Fibroblast of skin of right biceps (primary cell): ENCODE results near the gene BCL2L11.

Source experiments
- DNase-seq: peaks from one replicate; pipeline ENCODE4 v3.0.0-alpha.2; 2013

BCL2L11 gene

DNA sequence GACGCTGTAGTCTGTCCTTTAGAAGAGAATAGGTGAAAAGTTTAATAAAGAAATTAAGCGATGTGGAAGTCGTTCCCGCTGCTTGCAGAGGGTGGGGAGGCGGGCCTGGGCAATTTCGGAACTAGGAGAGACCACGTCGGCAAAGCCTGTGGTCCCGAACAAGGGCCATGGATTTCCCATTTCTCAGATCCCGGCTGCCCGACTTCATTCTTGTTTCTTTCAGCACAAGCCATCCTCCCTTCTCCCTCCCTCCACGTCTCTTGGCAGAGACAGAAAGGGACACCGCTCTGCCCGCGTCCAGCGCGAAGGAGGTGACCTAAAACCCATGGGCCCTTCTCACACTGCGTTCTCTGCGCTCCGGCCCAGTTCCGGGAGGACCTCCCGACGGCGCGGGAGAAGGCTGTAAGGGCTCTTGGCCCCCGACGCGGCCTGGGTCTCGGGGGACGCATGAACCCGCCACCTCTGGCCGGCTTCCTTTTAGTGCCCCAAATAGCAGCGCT lies 2.2 kb upstream of the BCL2L11 start:
- no peak for DNase-seq

DNA sequence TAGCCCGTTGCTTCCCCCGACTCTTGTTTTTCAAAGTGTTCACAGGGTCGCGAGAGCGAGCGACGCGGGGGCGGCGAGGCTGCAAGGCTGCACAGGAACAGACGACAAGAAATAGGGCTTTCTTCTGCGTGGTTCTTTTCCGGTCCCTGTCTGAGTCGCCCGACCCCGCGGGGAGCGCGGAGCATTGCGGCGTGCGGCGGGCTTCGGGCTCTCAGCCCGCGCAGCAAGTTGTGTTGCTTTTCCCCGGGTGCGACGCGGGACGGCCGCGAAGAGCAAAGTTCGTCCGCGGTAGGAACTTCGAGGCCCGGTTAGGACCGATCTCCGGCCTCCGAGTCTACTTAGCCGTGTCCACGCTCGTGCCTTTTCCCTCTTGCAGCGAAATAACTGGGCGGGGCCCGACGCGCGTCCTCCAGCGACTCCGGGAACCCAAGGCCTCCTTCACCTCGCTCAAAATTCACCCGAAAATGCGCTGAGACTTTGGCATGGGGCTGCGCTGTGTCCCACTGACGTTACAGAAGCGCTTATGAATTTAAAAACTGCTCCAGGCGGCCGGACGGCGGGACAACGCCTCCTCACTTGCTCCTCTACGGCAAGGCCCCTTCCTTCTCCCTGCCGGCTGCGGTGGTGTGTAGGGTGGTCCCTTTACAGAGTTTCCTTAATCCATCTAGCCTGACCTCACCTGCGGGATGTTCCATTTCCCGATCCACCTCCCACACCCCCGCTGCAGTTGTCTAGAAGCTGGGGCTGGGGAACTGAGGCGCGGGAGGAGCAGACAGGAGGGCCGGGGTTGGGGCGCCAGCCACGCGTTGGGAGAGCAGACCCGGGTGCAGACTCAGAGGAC lies 1.5 kb upstream of the BCL2L11 start:
- DNase-seq: no peak

DNA sequence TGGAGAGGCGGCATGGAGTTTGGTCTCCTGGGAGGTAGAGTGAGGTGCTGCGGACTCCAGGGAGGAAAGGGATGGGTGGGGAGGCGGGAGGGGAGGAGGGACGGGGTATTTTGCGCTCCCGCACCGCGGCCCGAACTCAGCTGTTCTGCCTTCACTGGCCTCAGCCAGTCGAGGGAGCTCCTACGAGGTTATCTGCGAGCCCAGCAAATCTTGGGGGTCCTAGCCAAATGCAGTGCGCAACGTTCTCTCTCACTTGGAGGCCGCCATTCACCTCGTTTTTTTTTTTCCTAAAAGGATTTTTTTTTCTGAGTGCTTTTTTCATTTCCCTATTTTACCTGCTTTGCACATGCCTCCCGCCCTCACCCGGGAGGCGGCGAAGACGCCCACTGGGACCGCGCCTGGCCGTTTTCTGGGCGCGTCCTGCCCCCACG lies 877 bp upstream of the BCL2L11 start:
- DNase-seq: no peak

DNA sequence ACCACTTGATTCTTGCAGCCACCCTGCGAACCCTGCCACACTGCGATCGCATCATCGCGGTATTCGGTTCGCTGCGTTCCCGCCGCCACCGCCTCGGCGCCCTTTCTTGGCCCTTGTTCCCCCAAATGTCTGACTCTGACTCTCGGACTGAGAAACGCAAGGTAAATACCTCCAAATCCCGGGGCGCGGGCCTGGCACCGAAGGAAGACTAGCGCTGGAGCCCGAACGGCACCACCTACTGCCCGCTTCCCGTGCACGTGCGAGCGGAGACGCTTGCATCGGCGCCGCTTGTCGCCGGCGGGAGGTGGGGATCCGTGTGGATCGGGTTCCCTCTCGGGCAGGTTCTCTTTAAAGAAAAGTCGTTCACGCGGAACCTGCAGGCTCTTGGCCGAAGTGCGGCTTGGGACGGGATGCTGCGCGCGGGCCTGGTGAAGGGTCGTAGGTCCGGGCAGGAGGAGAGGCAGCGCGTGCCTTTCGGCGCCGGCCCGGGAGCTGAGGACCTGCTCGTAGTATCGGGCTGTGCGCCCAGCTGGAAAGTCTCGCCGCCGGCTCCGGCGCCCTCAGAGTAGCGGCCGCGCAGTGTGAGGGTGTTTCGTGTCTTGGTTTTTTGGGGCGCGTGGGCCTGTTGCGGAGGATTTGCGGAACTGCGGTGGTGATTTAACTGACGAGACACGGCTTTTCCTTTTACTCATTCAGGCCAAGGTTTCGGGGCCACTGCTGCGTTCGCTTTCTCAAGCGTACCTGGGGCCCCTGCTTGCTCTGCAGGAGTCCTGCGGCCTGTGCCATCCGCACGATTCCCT lies 514 bp downstream of the BCL2L11 start:
- DNase-seq: peak; percentile 43

DNA sequence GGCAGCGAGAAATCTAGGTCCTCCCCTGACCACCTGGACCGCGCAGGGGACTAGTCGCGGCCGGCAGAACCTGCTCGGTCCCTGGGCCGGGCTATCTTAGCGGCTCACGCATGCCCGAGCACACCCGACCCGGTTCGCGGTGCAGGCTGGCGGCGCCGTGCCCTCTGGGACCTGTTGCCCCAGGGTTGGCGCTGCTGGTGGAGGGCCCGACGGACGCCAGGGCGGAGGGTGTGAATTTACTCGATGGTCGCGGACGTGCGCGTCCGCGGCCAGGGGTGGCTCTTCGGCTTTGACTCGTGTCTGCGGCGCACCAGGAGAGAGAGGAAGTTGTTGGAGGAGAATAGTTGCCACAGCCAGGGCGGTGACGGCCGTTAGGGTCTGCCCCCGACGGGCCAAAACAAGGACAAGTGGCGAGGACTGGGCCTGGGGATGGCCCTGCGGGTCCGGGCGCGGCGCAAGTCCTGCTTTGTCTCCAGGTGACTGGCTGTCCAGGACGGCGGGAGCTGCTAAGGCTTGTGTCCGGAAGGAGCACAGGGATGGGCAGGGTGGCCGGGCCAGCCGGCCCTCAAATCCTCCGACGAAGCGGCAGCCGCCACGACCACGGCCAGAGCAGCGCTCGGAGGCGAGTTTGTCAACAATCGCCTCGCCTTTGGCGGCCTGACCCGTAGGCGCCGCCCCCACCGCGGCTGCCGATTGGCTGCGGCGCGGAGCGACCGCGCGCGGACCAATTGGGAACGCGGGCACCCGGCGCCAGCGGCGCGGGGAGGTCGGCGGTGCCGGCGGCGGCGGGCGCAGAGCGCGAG lies 1.3 kb downstream of the BCL2L11 start:
- peak; percentile 87 for DNase-seq

DNA sequence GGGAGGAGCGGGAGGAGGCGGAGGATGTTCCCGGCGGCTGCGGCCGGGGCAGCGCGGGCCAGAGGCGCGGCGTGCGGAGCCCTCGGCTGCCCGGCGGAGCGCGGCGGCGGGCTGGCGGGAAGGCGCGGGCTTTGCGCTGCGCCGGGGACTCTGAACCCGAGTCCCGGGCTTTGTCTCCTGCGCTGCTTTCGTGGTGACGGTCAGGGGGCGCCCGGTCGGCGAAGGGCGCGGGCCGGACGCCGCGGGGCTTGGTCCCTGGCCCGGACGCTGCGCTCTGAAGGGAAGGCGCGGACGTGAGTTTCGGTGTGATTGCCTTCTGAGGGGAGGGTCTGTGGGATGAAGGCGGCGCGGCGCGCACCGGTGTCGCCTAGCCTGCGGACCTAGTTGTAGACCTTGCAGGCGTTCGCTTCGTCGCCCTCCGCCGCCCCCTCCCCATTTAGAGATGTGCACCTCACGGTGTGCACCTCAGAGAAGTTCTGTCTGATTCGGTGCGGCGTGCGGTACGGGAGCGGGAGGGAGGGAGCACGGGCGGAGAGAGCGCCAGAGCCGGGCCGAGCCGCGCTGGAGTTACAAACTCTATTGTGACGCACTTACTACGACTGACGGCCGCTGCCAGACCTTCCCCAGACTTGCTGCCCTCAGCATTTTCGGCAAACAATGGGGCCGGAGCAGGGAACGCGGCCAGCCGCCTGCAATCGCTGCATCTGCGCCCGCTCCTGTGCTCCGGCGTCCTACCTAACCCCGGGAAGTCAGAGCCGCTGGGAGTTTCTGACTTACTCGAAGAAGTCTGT lies 2.1 kb downstream of the BCL2L11 start:
- DNase-seq: peak; percentile 80

DNA sequence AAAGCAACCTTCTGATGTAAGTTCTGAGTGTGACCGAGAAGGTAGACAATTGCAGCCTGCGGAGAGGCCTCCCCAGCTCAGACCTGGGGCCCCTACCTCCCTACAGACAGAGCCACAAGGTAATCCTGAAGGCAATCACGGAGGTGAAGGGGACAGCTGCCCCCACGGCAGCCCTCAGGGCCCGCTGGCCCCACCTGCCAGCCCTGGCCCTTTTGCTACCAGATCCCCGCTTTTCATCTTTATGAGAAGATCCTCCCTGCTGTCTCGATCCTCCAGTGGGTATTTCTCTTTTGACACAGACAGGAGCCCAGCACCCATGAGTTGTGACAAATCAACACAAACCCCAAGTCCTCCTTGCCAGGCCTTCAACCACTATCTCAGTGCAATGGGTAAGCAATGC lies 3.0 kb downstream of the BCL2L11 start:
- no peak for DNase-seq

DNA sequence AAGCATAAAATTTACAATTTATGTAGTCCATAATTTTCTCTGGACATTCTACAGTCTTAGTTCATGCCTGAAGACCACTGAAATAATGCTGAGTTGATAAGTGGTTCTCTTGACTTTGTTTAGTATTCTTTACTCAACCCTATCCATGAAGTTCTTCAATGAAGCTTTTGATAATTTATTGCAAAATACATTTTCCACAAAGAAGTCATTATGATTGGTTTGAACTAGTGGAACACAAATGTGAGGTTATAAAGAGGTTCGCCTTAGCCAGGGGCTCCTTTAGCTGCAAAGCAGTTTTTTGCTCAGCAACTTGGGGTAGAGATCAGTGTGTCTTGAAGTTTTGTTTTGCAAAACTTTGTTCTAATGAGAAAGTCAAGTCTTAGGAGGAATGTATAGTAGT lies 5.9 kb downstream of the BCL2L11 start:
- DNase-seq: no peak

DNA sequence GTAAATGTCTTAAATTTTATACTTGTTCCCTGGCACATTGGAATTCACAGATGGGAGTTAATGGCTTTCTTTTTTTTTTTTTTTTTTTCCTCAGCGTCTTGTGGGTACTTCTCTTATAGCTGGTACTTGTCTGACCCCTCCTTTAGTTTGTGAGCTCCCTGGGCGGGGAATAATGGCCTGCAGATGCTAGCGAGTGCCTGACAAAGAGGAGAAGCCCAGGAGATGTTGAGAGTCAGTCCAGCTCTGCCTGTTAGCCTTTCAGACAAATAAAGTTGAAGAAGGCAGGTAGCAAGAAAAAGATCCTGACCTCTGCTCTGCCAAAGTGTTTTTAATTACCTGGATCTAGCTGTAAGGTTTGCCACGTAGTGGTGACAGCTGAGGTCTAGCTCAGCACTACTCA lies 6.6 kb downstream of the BCL2L11 start:
- no peak for DNase-seq

DNA sequence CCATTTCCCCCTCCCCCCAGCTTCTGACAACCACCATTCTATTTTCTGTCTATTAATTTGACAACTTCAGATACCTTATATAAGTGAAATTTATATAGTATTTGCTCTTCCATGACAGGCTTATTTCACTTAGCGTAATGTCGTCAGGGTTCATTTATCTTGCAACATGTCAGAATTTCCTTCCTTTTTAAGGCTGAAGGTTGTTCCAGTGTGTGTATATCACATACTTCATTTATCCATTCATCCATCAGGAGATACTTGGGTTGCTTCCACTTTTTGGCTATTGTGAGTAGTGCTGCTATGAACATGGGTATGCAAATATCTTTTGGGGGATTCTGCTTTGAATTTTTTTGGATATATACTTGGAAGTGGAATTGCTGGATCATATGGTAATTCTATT lies 7.4 kb downstream of the BCL2L11 start:
- DNase-seq: no peak

DNA sequence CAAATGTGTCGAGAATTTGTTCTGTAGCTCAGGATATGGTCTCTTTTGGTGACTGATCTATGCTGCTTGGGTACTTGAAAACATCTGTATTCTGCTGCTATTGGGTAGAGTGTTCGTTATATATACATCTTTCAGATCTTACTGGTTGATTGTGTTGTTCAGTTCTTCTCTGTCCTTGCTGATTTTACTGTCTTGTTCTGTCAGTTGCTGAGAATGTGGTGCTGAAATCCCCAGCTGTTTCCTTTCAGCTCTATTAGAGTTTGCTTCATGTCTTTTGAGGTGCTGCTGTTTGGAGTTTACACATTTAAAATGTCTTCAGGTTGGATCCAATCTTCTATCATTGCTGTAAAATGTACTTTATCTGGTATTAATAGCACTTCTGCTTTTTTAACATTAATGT lies 12.9 kb downstream of the BCL2L11 start:
- DNase-seq: no peak

DNA sequence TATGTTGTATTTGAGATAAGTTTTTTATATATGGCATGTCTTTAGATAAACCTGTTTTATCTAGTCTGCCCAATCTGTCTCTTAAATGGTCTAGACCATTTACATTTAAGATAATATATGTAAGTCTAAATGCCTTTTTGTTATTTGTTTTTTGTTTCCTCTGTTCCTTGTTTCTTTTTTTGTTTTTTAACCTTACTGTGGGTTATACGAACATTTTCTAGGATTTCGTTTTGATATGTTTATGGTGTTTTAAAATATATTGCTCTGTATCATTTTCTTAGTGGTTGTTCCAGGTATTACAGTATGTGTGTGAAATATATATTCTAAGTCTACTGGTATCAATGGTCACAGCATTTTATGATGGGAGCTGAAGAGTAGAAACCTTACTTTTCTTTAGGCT lies 13.3 kb downstream of the BCL2L11 start:
- no peak for DNase-seq

DNA sequence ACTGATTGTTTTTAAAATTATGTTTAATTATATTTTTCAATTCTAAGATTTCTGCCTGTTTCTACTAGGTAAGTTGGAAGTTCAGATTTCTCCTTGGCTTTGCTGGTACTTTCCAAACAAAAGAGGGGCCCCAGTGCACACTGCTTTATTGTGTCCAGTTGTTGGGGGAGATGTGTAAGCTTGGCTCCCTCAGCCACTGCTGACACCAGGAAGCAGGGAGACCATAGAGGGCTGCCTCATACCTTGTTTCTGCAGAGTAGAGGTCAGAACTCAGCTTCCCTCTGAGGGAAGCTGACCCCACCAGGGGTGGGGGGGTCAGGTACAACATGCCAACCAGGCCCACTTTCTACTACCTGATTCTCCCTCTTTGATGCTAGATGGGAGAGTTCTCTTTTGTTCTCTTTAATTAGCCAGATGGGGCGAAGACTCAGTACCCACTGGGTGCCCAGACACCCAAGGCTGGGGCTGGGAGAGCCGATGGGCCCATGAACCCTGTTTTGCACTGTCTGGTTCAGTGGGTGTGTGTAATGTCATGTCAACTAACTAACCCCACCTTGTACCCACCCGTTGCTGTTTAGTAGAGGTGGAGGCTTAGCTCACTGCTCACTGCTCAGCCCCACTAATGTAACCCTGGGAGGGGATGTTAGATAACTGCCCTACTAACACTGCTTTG lies 14.7 kb downstream of the BCL2L11 start:
- DNase-seq: no peak

DNA sequence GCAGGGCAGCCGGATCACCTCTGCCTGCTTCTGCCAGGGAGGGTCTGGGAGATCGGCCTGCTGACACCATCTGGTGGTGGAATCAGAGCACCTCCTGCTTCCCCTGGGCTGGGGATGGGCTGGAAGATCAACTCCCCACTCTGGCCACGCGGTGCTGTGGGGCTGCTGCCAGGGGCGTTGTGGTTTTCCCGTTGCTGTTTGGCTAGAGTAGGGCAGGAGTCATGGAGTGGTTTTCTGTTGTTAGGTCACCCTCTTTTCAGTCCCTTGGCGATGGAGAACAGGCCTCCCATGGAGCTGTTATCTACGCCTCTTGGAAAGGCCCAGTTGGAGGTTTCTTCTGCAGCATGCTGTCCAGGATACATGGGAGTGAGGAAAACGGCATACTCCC lies 15.2 kb downstream of the BCL2L11 start:
- peak; percentile 34 for DNase-seq

DNA sequence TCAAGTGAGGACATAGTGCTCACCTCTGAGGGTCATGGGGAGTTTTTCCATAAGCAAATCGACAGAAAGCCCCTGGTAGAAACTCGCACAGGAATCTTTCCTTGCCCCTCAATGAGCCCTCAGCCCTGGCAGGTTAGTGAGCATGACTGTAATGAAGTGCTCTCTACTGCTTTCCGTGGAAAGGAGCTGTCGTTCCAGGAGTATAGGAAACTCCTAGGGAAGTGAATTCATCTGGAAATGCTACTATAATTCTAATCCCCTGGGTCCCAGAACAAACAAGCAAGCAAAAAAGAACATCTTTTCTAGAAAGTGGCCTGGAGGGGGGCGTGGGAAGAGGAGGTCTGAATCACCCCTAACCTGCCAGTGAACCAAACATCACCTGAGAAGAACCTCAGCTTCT lies 18.1 kb downstream of the BCL2L11 start:
- no peak for DNase-seq

DNA sequence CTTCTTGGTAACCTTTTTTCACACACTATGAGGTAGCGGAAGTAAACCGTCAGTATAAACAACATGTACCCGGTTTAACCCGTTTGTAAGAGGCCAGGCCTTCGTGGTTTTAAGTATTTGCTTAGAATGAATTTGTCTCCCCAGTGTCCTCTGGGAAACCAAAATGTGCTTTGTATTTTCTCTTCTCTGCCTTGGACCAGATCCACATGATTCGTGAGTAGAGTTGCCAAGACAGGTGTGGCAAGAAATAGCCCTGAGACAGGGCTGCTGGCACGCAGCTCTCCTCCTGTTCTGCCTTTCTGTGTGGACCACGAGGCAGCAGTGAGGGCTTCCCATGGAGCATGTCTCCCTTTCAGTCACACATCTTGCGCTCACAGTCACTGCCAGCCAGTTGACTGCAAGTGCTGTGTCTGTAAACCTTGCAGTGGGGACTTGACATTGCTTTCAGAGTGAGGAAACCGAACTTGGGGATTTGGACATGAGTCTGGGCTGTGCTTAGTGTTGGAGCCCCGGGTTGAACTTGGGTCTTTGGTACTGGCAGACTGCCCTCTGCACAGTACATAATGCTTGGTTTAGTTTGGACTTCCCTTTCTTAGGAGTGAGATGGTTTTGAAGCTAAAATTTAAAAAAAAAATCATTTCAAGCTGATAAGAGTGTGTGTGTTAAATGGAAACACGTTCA lies 19.1 kb downstream of the BCL2L11 start:
- DNase-seq: no peak

DNA sequence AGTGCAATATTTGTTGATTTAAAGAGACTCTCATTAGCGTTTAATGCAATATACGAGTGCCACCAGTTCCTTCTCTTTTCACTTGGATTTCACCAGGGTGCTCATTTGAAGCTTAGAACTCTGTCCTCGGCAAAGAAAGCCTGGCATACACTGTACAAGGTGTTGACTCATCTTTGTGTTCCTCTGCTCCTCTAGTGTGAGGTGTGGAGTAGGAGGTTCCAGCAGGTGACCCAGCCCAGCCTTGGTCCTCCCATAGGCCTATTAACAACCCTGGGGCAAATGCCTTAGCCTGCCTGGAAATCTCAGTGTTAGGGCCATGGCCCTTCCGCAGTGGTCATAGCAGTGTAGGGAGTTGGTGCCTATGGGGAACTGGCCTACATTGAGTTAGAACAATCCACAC lies 20.1 kb downstream of the BCL2L11 start:
- no peak for DNase-seq

DNA sequence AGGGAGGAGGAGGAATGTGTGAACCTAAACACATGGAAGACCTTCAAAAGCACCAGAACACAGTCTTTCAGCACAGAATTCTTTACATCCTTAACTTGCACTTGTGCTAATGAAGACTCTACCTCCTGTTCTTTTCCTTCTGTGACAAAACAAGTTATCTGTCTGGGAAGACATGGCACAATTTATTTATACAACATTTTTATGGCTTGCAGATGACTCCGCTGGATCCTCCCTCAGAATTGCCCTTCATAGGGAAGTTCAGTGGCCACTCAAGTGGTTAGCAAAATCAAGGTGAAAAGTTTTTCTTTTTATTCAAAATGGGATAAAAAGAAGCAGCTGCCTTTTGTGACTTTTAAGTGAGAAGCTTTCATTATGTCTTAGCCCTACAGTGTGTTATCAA lies 21.4 kb downstream of the BCL2L11 start:
- DNase-seq: no peak

DNA sequence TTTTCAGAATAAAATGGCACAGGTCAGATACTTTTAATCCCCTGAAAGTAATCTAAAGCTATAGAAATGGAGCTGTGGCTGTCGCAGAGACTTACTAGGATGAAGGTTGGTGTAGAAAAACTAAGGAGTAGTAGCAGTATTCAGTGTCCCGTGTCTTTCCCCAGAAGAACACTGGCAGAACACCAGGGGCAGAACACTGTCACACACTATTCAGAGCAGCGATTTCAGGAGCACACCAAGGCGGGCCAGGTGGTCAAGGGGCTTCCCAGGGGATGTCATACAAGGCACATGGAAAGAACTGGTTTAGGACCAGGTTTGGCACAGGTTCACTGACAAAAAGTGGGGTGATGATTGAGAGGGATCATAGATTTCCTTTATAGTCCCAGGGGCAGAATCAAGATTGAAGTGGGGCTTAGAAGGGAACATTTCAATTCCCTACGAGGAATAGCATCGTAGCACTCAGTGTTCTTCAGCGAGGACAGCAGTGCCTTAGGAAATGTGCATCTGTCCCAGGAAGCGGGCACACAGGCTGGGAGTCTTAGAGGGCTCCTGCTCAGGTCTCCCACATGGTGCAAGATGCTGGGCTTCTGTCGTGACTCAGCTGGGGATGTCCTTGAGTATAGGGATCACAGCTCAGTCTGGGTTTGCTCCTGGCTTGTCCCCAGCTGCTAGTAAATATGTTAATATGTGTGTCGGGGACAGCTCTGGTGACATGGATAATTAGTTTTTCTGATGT lies 22.6 kb downstream of the BCL2L11 start:
- no peak for DNase-seq

DNA sequence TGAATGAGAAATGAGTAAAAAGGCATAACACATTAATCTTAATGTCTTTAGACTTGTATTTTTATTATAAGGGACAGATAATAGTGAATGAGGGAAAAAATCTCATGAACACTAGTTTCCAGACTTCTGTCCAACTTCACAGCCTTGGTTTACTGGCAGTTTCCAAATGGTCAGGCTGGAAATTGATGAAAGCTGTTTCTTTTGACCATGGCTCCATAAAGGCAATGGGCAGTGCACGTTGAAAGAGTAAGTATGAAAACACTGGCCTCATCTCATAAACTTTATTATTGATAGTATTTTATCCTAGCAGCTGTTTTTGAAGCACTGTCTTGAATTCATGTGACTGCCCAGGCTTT lies 23.1 kb downstream of the BCL2L11 start:
- DNase-seq: no peak
